PC-3 (cell line): ENCODE results near the gene ZC3H7A. TPM values are rescaled to one million over a fixed set of nuclear protein-coding genes. Genes with fewer than 3 reads are reported as not detected.

Source experiments
- ATAC-seq: fragments of 200-7000 bp; cut with Tn5 transposase; 2 replicates; pipeline ENCODE4 v1.9.1; 2020; ENCODE audit warnings: mild to moderate bottlenecking, moderate library complexity
- BruUV-seq: library from RNA; stranded (reverse); fragments of 400-500 nt; replicated peaks from 2 replicates; lab custom pipeline; 2021; lab: Mats Ljungman, UMichigan
- CTCF ChIA-PET: fragments of 300-600 bp; sonication (Branson Sonifier 250); formaldehyde crosslinking; loops from one replicate; lab custom pipeline; 2022; ENCODE audit warnings: antibody characterized with exemption; lab: Charles Lee
- POLR2A ChIA-PET: fragments of 300-600 bp; sonication (Branson Sonifier 250); formaldehyde crosslinking; loops from one replicate; lab custom pipeline; 2022; ENCODE audit warnings: antibody characterized with exemption; ENCODE audit not compliant: unreplicated experiment; lab: Charles Lee
- DNase-seq: peaks from one replicate; pipeline ENCODE4 v3.0.0-alpha.2; 2015
- H2AFZ ChIP-seq: fragments of 300-600 bp; sonication (generic); 2 replicates; pipeline ENCODE4 v1.6.0; 2016; ENCODE audit warnings: antibody characterized with exemption, low read length
- H3F3A ChIP-seq: fragments of 300-600 bp; sonication (generic); one replicate; pipeline ENCODE4 v1.6.0; 2017; ENCODE audit warnings: antibody characterized with exemption, low read length, control low read depth, mild to moderate bottlenecking; ENCODE audit not compliant: unreplicated experiment
- H3K27ac ChIP-seq: fragments of 300-600 bp; sonication (generic); 2 replicates; pipeline ENCODE4 v1.5.1; 2016; ENCODE audit warnings: mild to moderate bottlenecking, low read length
- H3K27me3 ChIP-seq: fragments of 300-600 bp; sonication (generic); 2 replicates; pipeline ENCODE4 v1.6.1; 2016; ENCODE audit warnings: low read length, mixed read lengths
- H3K36me3 ChIP-seq: fragments of 300-600 bp; sonication (generic); 2 replicates; pipeline ENCODE4 v1.6.1; 2016; ENCODE audit warnings: low read depth, mixed run types, low read length, mixed read lengths
- H3K4me1 ChIP-seq: fragments of 300-600 bp; sonication (generic); 2 replicates; pipeline ENCODE4 v1.5.1; 2016; ENCODE audit warnings: low read length; ENCODE audit not compliant: insufficient read depth
- H3K4me2 ChIP-seq: fragments of 300-600 bp; sonication (generic); 2 replicates; pipeline ENCODE4 v1.6.0; 2016; ENCODE audit warnings: low read length
- H3K4me3 ChIP-seq: fragments of 300-600 bp; sonication (generic); 2 replicates; pipeline ENCODE4 v1.5.1; 2016; ENCODE audit warnings: mild to moderate bottlenecking, low read length, mixed read lengths
- H3K79me2 ChIP-seq: fragments of 300-600 bp; sonication (generic); 2 replicates; pipeline ENCODE4 v1.6.1; 2017; ENCODE audit warnings: low read length, mixed read lengths
- H3K9ac ChIP-seq: fragments of 300-600 bp; sonication (generic); 2 replicates; pipeline ENCODE4 v1.6.0; 2016; ENCODE audit warnings: mild to moderate bottlenecking, low read length
- H3K9me2 ChIP-seq: fragments of 300-600 bp; sonication (generic); replicated peaks from 2 replicates; pipeline ENCODE4 v1.6.1; 2016; ENCODE audit warnings: mixed run types, low read length, mixed read lengths
- H3K9me3 ChIP-seq: fragments of 300-600 bp; sonication (generic); 2 replicates; pipeline ENCODE4 v1.6.1; 2016; ENCODE audit warnings: low read length, mixed read lengths
- H4K20me1 ChIP-seq: fragments of 300-600 bp; sonication (generic); 2 replicates; pipeline ENCODE4 v1.6.1; 2016; ENCODE audit warnings: low read length, mixed read lengths
- EZH2 ChIP-seq: fragments of 300-600 bp; sonication (generic); IDR thresholded peaks from one replicate; pipeline ENCODE4 v1.6.1; 2017; ENCODE audit warnings: antibody characterized with exemption, mild to moderate bottlenecking, low read length; ENCODE audit not compliant: unreplicated experiment
- EZH2phosphoT487 ChIP-seq: fragments of 300-600 bp; sonication (generic); IDR thresholded peaks from 2 replicates; pipeline ENCODE4 v1.6.1; 2018; ENCODE audit warnings: mild to moderate bottlenecking, antibody characterized with exemption, low read length, borderline replicate concordance
- intact Hi-C: fragments of 100-400 bp; cut with micrococcal nuclease; formaldehyde crosslinking; loops from 2 replicates; pipeline ENCODE4 v1.9.0; 2023
- total RNA-seq: library from RNA; depleted of rRNA; stranded (reverse); fragments of >200 nt; gene quantifications from 2 replicates; pipeline ENCODE4 v1.2.3, GENCODE V29; 2014
- TF ChIP-seq, protein P1 (sequence below): fragments of 300-600 bp; sonication (generic); conservative IDR thresholded peaks from 2 replicates; pipeline ENCODE4 v1.5.1; 2017; ENCODE audit warnings: antibody characterized with exemption, low read depth, mild to moderate bottlenecking, low read length

Gene ZC3H7A
- total RNA-seq, 1 experiment from 2014 or later: 21.2 TPM

GRCh38 chr16:11731222-11731621 is 65.8 kb downstream of the ZC3H7A start:
- DNase-seq: no peak
- peaks cover 24% of the 10 kb centered on the region for H3K36me3 ChIP-seq
- ATAC-seq: no peak
- no peak overlapping the region for H3K27ac ChIP-seq
- H3K4me1 ChIP-seq: no peaks in the 10 kb centered on the region
- H3F3A ChIP-seq: no peaks in the 10 kb centered on the region
- TF ChIP-seq EZH2phosphoT487 (no peak), EZH2 (no peak)
- TF ChIP-seq, protein P1, sequence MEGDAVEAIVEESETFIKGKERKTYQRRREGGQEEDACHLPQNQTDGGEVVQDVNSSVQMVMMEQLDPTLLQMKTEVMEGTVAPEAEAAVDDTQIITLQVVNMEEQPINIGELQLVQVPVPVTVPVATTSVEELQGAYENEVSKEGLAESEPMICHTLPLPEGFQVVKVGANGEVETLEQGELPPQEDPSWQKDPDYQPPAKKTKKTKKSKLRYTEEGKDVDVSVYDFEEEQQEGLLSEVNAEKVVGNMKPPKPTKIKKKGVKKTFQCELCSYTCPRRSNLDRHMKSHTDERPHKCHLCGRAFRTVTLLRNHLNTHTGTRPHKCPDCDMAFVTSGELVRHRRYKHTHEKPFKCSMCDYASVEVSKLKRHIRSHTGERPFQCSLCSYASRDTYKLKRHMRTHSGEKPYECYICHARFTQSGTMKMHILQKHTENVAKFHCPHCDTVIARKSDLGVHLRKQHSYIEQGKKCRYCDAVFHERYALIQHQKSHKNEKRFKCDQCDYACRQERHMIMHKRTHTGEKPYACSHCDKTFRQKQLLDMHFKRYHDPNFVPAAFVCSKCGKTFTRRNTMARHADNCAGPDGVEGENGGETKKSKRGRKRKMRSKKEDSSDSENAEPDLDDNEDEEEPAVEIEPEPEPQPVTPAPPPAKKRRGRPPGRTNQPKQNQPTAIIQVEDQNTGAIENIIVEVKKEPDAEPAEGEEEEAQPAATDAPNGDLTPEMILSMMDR: no peak
- BruUV-seq: no TSS peak
- no peaks in the 10 kb centered on the region for H3K27me3 ChIP-seq
- H2AFZ ChIP-seq: no peak overlapping the region
- H3K9me3 ChIP-seq: no peaks in the 10 kb centered on the region
- H3K79me2 ChIP-seq: no peaks in the 10 kb centered on the region
- H3K4me3 ChIP-seq: no peak overlapping the region
- no peak overlapping the region for H3K9ac ChIP-seq
- POLR2A ChIA-PET: no interaction called here
- H3K4me2 ChIP-seq: no peak overlapping the region
- intact Hi-C loops: no loop called here
- H3K9me2 ChIP-seq: no peaks in the 10 kb centered on the region
- CTCF ChIA-PET: no interaction called here
- no peaks in the 10 kb centered on the region for H4K20me1 ChIP-seq

DNA sequence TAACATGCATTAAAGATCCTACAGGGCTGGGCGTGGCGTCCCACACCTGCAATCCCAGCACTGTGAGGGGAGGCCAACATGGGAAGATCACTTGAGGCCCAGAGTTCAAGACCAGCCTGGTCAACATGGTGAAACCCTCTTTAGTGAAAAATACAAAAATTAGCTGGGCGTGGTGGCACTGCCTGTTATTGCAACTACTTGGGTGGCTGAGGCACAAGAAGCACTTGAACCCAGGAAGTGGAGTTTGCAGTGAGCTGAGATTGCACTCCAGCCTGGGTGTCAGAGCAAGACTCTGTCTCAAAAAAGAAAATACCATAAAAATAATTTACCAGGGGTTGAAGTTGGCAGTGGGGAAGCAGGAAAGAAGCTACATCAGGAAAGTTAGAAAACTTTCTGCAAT is 67.3 kb downstream of the ZC3H7A start:
- Histone ChIP-seq H3K9ac (no peak overlapping the region), H4K20me1 (no peaks in the 10 kb centered on the region), H3K27me3 (no peaks in the 10 kb centered on the region), H3K36me3 (peaks cover 17% of the 10 kb centered on the region), H3K4me1 (no peaks in the 10 kb centered on the region), H3K9me3 (no peaks in the 10 kb centered on the region), H3K27ac (no peak overlapping the region), H2AFZ (no peak overlapping the region), H3F3A (no peaks in the 10 kb centered on the region), H3K9me2 (no peaks in the 10 kb centered on the region), H3K4me3 (no peak overlapping the region), H3K4me2 (no peak overlapping the region), H3K79me2 (no peaks in the 10 kb centered on the region)
- ChIA-PET CTCF (no interaction called here), POLR2A (no interaction called here)
- ATAC-seq (no peak), DNase-seq (no peak)
- intact Hi-C loops: no loop called here
- BruUV-seq: no TSS peak
- TF ChIP-seq EZH2phosphoT487 (no peak), EZH2 (no peak)
- TF ChIP-seq, protein P1: no peak

- Histone ChIP-seq H2AFZ (no peak overlapping the region), H3K27me3 (no peaks in the 10 kb centered on the region), H3F3A (no peaks in the 10 kb centered on the region), H3K9me3 (no peaks in the 10 kb centered on the region), H4K20me1 (no peaks in the 10 kb centered on the region), H3K36me3 (peaks cover 14% of the 10 kb centered on the region), H3K9me2 (no peaks in the 10 kb centered on the region), H3K9ac (no peak overlapping the region), H3K27ac (no peak overlapping the region), H3K4me2 (no peak overlapping the region), H3K4me3 (no peak overlapping the region), H3K4me1 (no peaks in the 10 kb centered on the region), H3K79me2 (no peaks in the 10 kb centered on the region)
- TF ChIP-seq EZH2phosphoT487 (no peak), EZH2 (no peak)
- TF ChIP-seq, protein P1: no peak
- CTCF ChIA-PET: no interaction called here
- POLR2A ChIA-PET: no interaction called here
- ATAC-seq: no peak
- DNase-seq: no peak
- intact Hi-C loops: no loop called here
- no TSS peak for BruUV-seq
Measured at GRCh38 chr16:11727796-11728543, 69.1 kb downstream of the ZC3H7A start.
